B cell (primary cell): ENCODE data around the gene MTFR1L. TPM values are rescaled to one million over a fixed set of nuclear protein-coding genes. Genes with fewer than 3 reads are reported as not detected.

Experiments used
- ATAC-seq: fragments of 200-7000 bp; cut with Tn5 transposase; one replicate; pipeline ENCODE4 v1.10.0; 2021; ENCODE audit warnings: low read depth, mild to moderate bottlenecking, moderate number of reproducible peaks, moderate library complexity
- CTCF ChIA-PET: fragments of 350-600 bp; sonication (Branson Sonifier 250); formaldehyde crosslinking; loops from one replicate; lab custom pipeline; 2021; ENCODE audit warnings: antibody characterized with exemption, inconsistent platforms; lab: Charles Lee
- POLR2A ChIA-PET: fragments of 350-600 bp; sonication (Branson Sonifier 250); formaldehyde crosslinking; loops from one replicate; lab custom pipeline; 2021; ENCODE audit warnings: antibody characterized with exemption; lab: Charles Lee
- DNase-seq: peaks from one replicate; pipeline ENCODE4 v3.0.0; 2013
- H2AFZ ChIP-seq: 2 replicates; pipeline ENCODE4 v1.6.1; 2012; ENCODE audit warnings: mild to moderate bottlenecking, low read depth, low read length; ENCODE audit not compliant: insufficient read depth, poor library complexity, severe bottlenecking
- H3K27ac ChIP-seq, 2 donors: 1 replicate in 1 of 2; 2 replicates in 1 of 2; pipeline ENCODE4 v1.5.1; 2012 to 2013; ENCODE audit warnings: low read length in 2 of 2, mild to moderate bottlenecking in 2 of 2, moderate library complexity in 1 of 2
- H3K27me3 ChIP-seq, 4 experiments: fragments of 200-600 bp in 1 of 4; sonication (generic) in 1 of 4; replicated peaks in 1 of 4; 1 replicate in 2 of 4; 2 replicates in 2 of 4; pipeline versions ENCODE4 v1.6.1 to v1.7.0; 2013 to 2016; ENCODE audit warnings: low read length in 3 of 4, mild to moderate bottlenecking in 2 of 4, mixed read lengths in 1 of 4, moderate library complexity in 1 of 4; ENCODE audit not compliant: insufficient read depth in 4 of 4, control insufficient read depth in 3 of 4; ENCODE audit errors: control extremely low read depth in 1 of 4
- H3K36me3 ChIP-seq, 2 experiments: replicated peaks in 1 of 2; 1 replicate in 1 of 2; 2 replicates in 1 of 2; pipeline versions ENCODE4 v1.6.1 to v1.7.1; 2013; ENCODE audit warnings: low read length in 1 of 2; ENCODE audit not compliant: insufficient read depth in 2 of 2, control insufficient read depth in 1 of 2; ENCODE audit errors: control extremely low read depth in 1 of 2, extremely low read depth in 1 of 2
- H3K4me1 ChIP-seq, 2 donors: fragments of 200-600 bp in 1 of 2; sonication (generic) in 1 of 2; 1 replicate in 1 of 2; 2 replicates in 1 of 2; pipeline versions ENCODE4 v1.5.1 to v1.6.1; 2013 to 2017; ENCODE audit warnings: low read length in 2 of 2; ENCODE audit not compliant: control insufficient read depth in 2 of 2, insufficient read depth in 2 of 2
- H3K4me2 ChIP-seq: replicated peaks from 2 replicates; pipeline ENCODE3; 2012; ENCODE audit warnings: mild to moderate bottlenecking, low read depth, low read length; ENCODE audit not compliant: poor library complexity, severe bottlenecking
- H3K4me3 ChIP-seq, 5 experiments: fragments of 200-600 bp in 1 of 5; sonication (generic) in 1 of 5; 1 replicate in 3 of 5; 2 replicates in 2 of 5; pipeline versions ENCODE4 v1.5.1 to v1.7.0; 2011 to 2016; ENCODE audit warnings: low read length in 4 of 5, mild to moderate bottlenecking in 4 of 5, low read depth in 2 of 5, control low read depth in 1 of 5, moderate library complexity in 1 of 5; ENCODE audit not compliant: insufficient read depth in 1 of 5; ENCODE audit errors: control extremely low read depth in 1 of 5, extremely low read depth in 1 of 5
- H3K79me2 ChIP-seq: fragments of 200-600 bp; sonication (generic); one replicate; pipeline ENCODE4 v1.6.0; 2016; ENCODE audit warnings: low read length; ENCODE audit not compliant: control insufficient read depth, insufficient read depth
- H3K9ac ChIP-seq: fragments of 200-600 bp; sonication (generic); 2 replicates; pipeline ENCODE4 v1.6.1; 2017; ENCODE audit warnings: mild to moderate bottlenecking, low read length, moderate library complexity
- H3K9me3 ChIP-seq, 3 donors: one replicate each; pipeline versions ENCODE4 v1.6.1 to v1.7.1; 2013; ENCODE audit warnings: low read length in 2 of 3; ENCODE audit not compliant: control insufficient read depth in 2 of 3, insufficient read depth in 1 of 3; ENCODE audit errors: control extremely low read depth in 1 of 3
- H4K20me1 ChIP-seq: 2 replicates; pipeline ENCODE4 v1.6.0; 2012; ENCODE audit warnings: mild to moderate bottlenecking, low read length; ENCODE audit not compliant: insufficient read depth, control insufficient read depth, poor library complexity, severe bottlenecking
- H3K27ac Mint-ChIP-seq: one replicate; pipeline ENCODE4 v1.8.0; 2021; ENCODE audit warnings: mixed read lengths
- H3K27me3 Mint-ChIP-seq: one replicate; pipeline ENCODE4 v1.8.0; 2021; ENCODE audit warnings: mixed read lengths
- H3K4me1 Mint-ChIP-seq: one replicate; pipeline ENCODE4 v1.8.0; 2021; ENCODE audit warnings: mixed read lengths
- H3K4me3 Mint-ChIP-seq: one replicate; pipeline ENCODE4 v1.8.0; 2021; ENCODE audit warnings: mixed read lengths
- H3K9me3 Mint-ChIP-seq: one replicate; pipeline ENCODE4 v1.8.0; 2022; ENCODE audit warnings: mixed read lengths; ENCODE audit not compliant: insufficient read depth
- CTCF ChIP-seq: fragments of 200-600 bp; IDR thresholded peaks from one replicate; pipeline ENCODE4 v1.8.0; 2022; ENCODE audit warnings: antibody characterized with exemption, mild to moderate bottlenecking
- EZH2 ChIP-seq: IDR thresholded peaks from 2 replicates; pipeline ENCODE4 v1.6.1; 2012; ENCODE audit warnings: borderline replicate concordance, low read depth, mild to moderate bottlenecking, moderate library complexity, low read length; ENCODE audit not compliant: insufficient read depth, poor library complexity, severe bottlenecking
- WGBS: methylation state at CpG from one replicate; pipeline ENCODE4 v1.1.5; 2013; ENCODE audit warnings: missing lambda C conversion rate; ENCODE audit not compliant: insufficient coverage; 5-methylcytosine and 5-hydroxymethylcytosine counted together
- intact Hi-C: fragments of 100-400 bp; cut with micrococcal nuclease; formaldehyde crosslinking; loops from one replicate; pipeline ENCODE4 v1.10.0; 2022
- polyA plus RNA-seq: library from polyadenylated mRNA; depleted of rRNA; stranded (reverse); fragments of >200 nt; gene quantifications from 2 replicates; pipeline ENCODE4 v1.2.3, GENCODE V29; 2012
- total RNA-seq, 2 donors: library from RNA; stranded (reverse); fragments of 120-200 nt in 1 of 2; gene quantifications; 1 replicate in 1 of 2; 2 replicates in 1 of 2; pipeline versions ENCODE4 v1.2.3 to v1.2.4, GENCODE V29; 2013 to 2022

The MTFR1L gene
- total and polyA plus RNA-seq, 2 donors (not counting 1 experiment from before 2014, with no cell fraction given) = 41.5 to 44.6 TPM

- DNase-seq (no peak), ATAC-seq (peak; percentile 42)
- Histone ChIP-seq H3K36me3 (no peaks in the 10 kb centered on the region), H3K4me3 (peak overlapping the region in 4 of 5 experiments; percentile 50 to 70 (median 62)), H3K79me2 (no peaks in the 10 kb centered on the region), H3K9ac (peak overlapping the region; percentile 76), H4K20me1 (no peaks in the 10 kb centered on the region), H3K27ac (no peak overlapping the region), H2AFZ (peak overlapping the region; percentile 95), H3K4me1 (peaks cover 21 to 39% of the 10 kb centered on the region in 2 donors), H3K9me3 (no peaks in the 10 kb centered on the region), H3K4me2 (peak overlapping the region; percentile 99), H3K27me3 (no peaks in the 10 kb centered on the region)
- peak overlapping the region; percentile 90 for H3K4me3 Mint-ChIP-seq
- intact Hi-C loops = loop anchor here (1.0 kb wide), 1 partner anchor 17 kb away; the partner anchor contains the start of gene AUNIP
- peaks cover 20% of the 10 kb centered on the region for H3K4me1 Mint-ChIP-seq
- ChIA-PET POLR2A (interaction anchor here (0.5 to 1.7 kb wide), 3 partner anchors 20 to 1872 kb away, joined by 3 to 6 read pairs (median 5); partner anchors contain the start of gene MTFR1L), CTCF (interaction anchor here (1.5 to 2.3 kb wide), 4 partner anchors 20 to 122 kb away, joined by 3 to 11 read pairs (median 8); partner anchors contain the start of gene PAFAH2)
- no peaks in the 10 kb centered on the region for H3K27me3 Mint-ChIP-seq
- WGBS = 25% methylated on average over 28 of the region's 32 CpGs
- H3K9me3 Mint-ChIP-seq = no peaks in the 10 kb centered on the region
- TF ChIP-seq CTCF (no peak), EZH2 (no peak)
- peak overlapping the region; percentile 78 for H3K27ac Mint-ChIP-seq
Observed at GRCh38 chr1:25875856-25876692, 56.3 kb downstream of the MTFR1L start.

- DNase-seq (no peak), ATAC-seq (no peak)
- H3K27ac ChIP-seq = no peak overlapping the region
- no CpG with 5 or more reads among the region's 2 CpGs for WGBS
- no peaks in the 10 kb centered on the region for H3K9me3 Mint-ChIP-seq
- CTCF ChIA-PET = interaction anchor here (2.3 kb wide), 1 partner anchor 26 kb away, joined by 6 read pairs; no protein-coding TSS in a partner anchor
- no peaks in the 10 kb centered on the region for H3K27me3 Mint-ChIP-seq
- H4K20me1 ChIP-seq = no peaks in the 10 kb centered on the region
- H3K4me3 Mint-ChIP-seq = peak overlapping the region; percentile 90
- H3K9me3 ChIP-seq = no peaks in the 10 kb centered on the region
- H3K36me3 ChIP-seq = no peaks in the 10 kb centered on the region
- no peak overlapping the region for H2AFZ ChIP-seq
- POLR2A ChIA-PET = interaction anchor here (0.5 kb wide), 1 partner anchor 8 kb away, joined by 7 read pairs; no protein-coding TSS in a partner anchor
- peaks cover 21 to 35% of the 10 kb centered on the region in 2 donors for H3K4me1 ChIP-seq
- TF ChIP-seq CTCF (no peak), EZH2 (no peak)
- H3K27ac Mint-ChIP-seq = no peak overlapping the region
- intact Hi-C loops = no loop called here
- no peak overlapping the region for H3K4me2 ChIP-seq
- peaks cover 20% of the 10 kb centered on the region for H3K4me1 Mint-ChIP-seq
- H3K79me2 ChIP-seq = no peaks in the 10 kb centered on the region
- no peak overlapping the region for H3K9ac ChIP-seq
- no peaks in the 10 kb centered on the region for H3K27me3 ChIP-seq
- H3K4me3 ChIP-seq = no peak overlapping the region
Observed at GRCh38 chr1:25876693-25877077, 56.9 kb downstream of the MTFR1L start.
